Stimulated activated CD8-positive, alpha-beta memory T cell treated with anti-CD3 and anti-CD28 coated beads, Interleukin-15, amount 100 ng/mL, for 24 hours (primary cell): Measurements from ENCODE around the gene COG5.

Experiments used
- DNase-seq: peaks from one replicate; pipeline ENCODE4 v3.0.0-alpha.2; 2020; ENCODE audit warnings: low read depth

The COG5 gene

GRCh38 chr7:107154826-107155225, 408.9 kb downstream of the COG5 start:
- no peak for DNase-seq

GRCh38 chr7:107152011-107152410, 411.7 kb downstream of the COG5 start:
- DNase-seq, result no peak
